Testis (tissue), 3 donors: ENCODE data around the gene CRLF2. TPM values are rescaled to one million over a fixed set of nuclear protein-coding genes. Genes with fewer than 3 reads are reported as not detected.
"Not testable (repeated sequence)": the region's sequence is repeated elsewhere in the genome, so short reads cannot be mapped to it uniquely, and the experiment has no call there.

ENCODE experiments used
- DNase-seq: peaks from one replicate; pipeline ENCODE4 v3.0.0-alpha.2; 2019
- H3K27ac ChIP-seq, 2 donors: fragments of 200-600 bp; sonication (generic); one replicate each; pipeline ENCODE4 v1.5.1; 2019
- H3K27me3 ChIP-seq: fragments of 200-600 bp; sonication (generic); one replicate; pipeline ENCODE4 v1.5.1; 2019
- H3K36me3 ChIP-seq: fragments of 200-600 bp; sonication (generic); one replicate; pipeline ENCODE4 v1.5.1; 2017; ENCODE audit warnings: low read depth; ENCODE audit errors: missing control alignments
- H3K4me1 ChIP-seq: fragments of 200-600 bp; sonication (generic); one replicate; pipeline ENCODE4 v1.5.1; 2019
- H3K4me3 ChIP-seq, 2 donors: fragments of 200-600 bp; sonication (generic); one replicate each; pipeline ENCODE4 v1.5.1; 2017 to 2019
- H3K9me3 ChIP-seq: fragments of 200-600 bp; sonication (generic); one replicate; pipeline ENCODE4 v1.5.1; 2017
- CTCF ChIP-seq, 3 experiments: fragments of 450-650 bp in 2 of 3; fragments of 200-600 bp in 1 of 3; sonication (generic) in 1 of 3; IDR thresholded peaks; one replicate each; pipeline ENCODE4 v1.5.1; 2016 to 2019; ENCODE audit warnings: antibody characterized with exemption in 3 of 3, mild to moderate bottlenecking in 2 of 3, moderate library complexity in 1 of 3
- POLR2A ChIP-seq: fragments of 450-650 bp; IDR thresholded peaks from one replicate; pipeline ENCODE4 v1.6.1; 2017; ENCODE audit warnings: antibody characterized with exemption, mild to moderate bottlenecking, moderate library complexity
- WGBS, 2 donors: methylation state at CpG; one replicate each; pipeline ENCODE4 v1.1.5; 2018; 5-methylcytosine and 5-hydroxymethylcytosine counted together
- intact Hi-C: fragments of 100-400 bp; cut with DNase I; formaldehyde crosslinking; loops from one replicate; pipeline ENCODE4 v1.15.1; 2023; ENCODE audit warnings: low total_unique reads
- polyA plus RNA-seq: library from polyadenylated mRNA; stranded (reverse); fragments of 350-450 nt; fragmentation: Illumina TruSeq; extraction: RNeasy Lipid Tissue Mini Kit (QIAGEN cat#74804); gene quantifications from one replicate; pipeline ENCODE4 v1.2.3, GENCODE V29; 2014; ENCODE audit warnings: low read depth, low replicate concordance; ENCODE audit not compliant: insufficient read depth
- total RNA-seq, 2 donors: library from RNA; depleted of rRNA; stranded (reverse); fragments of >200 nt; gene quantifications; one replicate each; pipeline ENCODE4 v1.2.3, GENCODE V29; 2016

The CRLF2 gene
- total and polyA plus RNA-seq, 3 donors from 2014 or later: 0.37 to 0.47 TPM; not detected in 1

GRCh38 chrX:1173435-1173834, 39.0 kb downstream of the CRLF2 start:
- H3K36me3 ChIP-seq, H3K27me3 ChIP-seq, H3K9me3 ChIP-seq, intact Hi-C loops, DNase-seq, H3K4me1 ChIP-seq, H3K27ac ChIP-seq, H3K4me3 ChIP-seq: not testable (repeated sequence)
- WGBS, 2 donors: 46 to 66% methylated on average over 22 of the region's 22 CpGs

DNA sequence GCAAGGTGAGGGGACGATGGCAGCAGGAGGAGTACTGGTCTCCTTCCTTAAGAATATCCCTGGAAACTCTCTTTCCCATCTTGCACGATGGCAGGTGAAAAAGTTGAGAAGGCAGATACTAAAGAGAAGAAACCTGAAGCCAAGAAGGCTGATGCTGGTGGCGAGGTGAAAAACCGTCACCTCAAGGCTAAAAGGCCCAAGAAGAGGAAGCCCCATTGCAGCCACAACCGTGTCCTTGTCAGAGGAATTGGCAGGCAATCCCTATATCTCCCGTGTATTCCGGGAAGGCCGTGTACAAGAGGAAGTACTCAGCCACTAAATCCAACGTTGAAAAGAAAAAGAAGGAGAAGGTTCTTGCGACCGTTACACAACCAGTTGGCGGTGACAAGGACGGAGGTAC, 40.0 kb downstream of the CRLF2 start:
- intact Hi-C loops: no loop called here
- Histone ChIP-seq H3K27ac (no peak overlapping the region), H3K4me3 (no peak overlapping the region), H3K27me3 (peaks cover 4% of the 10 kb centered on the region), H3K4me1 (no peaks in the 10 kb centered on the region), H3K9me3 (no peaks in the 10 kb centered on the region), H3K36me3 (no peaks in the 10 kb centered on the region)
- 47 to 57% methylated on average over 13 of the region's 13 CpGs for WGBS, 2 donors
- DNase-seq: no peak
- TF ChIP-seq CTCF (IDR thresholded peaks at IDR 0.05) (no peak), POLR2A (no peak)

DNA sequence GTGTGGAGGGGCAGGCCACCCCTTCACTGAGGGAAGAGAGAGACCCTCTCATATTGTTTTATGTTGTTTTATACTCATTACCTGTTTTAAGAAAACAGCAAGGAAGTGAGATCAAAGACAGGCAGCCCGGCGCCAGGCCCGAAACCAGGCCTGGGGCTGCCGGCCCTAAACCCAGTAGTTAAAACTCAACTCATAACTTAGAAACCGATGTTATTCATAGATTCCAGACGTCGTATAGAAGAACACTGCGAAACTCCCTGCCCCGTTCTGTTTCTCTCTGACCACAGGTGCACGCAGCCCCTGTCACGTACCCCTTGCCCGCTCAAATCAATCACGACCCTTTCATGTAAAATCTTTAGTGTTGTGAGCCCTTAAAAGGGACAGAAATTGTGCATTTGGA, 40.5 kb downstream of the CRLF2 start:
- H3K9me3 ChIP-seq, H3K27ac ChIP-seq, DNase-seq, H3K36me3 ChIP-seq, H3K4me1 ChIP-seq, H3K27me3 ChIP-seq, intact Hi-C loops, H3K4me3 ChIP-seq: not testable (repeated sequence)
- 66 to 71% methylated on average over 13 of the region's 13 CpGs for WGBS, 2 donors

DNA sequence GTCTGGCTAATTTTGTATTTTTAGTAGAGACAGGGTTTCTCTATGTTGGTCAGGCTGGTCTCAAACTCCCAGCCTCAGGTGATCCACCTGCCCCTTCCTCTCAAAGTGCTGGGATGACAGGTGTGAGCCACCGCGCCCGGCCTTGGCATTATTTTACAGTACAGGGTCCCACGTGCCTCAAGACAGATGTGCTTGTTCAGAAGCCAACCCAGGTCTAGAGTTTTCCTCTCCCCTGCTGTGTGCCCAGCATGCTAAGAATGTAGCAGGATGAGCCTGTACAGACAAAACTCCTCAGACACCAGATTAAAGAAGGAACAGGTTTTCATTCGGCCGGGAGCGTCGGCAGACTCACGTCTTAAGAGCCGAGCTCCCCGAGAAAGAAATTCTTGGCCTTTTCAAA, 42.2 kb downstream of the CRLF2 start:
- WGBS, 2 donors: 49 to 50% methylated on average over 11 of the region's 11 CpGs
- H3K4me3 ChIP-seq: no peak overlapping the region
- no peak for DNase-seq

DNA sequence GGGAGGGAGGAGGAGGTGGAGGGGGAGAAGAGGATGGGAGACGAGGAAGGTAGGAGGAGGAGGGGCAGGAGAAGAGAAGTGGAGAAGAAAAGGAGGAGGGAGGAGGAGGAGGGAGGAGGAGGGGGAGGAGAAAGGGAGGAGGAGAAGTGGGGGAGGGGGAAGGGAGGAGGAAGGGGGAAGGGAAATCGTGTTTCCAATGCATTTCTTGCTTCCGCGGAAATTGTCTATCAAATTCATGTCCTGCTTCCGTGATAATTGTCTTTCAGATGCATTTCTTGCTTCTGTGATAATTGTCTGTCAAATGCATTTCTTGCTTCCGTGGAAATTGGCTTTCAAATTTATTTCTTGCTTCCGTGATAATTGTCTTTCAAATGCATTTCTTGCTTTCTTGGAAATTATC, 43.3 kb downstream of the CRLF2 start:
- DNase-seq: no peak

More for the DNA sequence above, 42.2 kb downstream of the CRLF2 start:
- intact Hi-C loops: no loop called here
- TF ChIP-seq CTCF (IDR thresholded peaks at IDR 0.05): no peak
- no peak for TF ChIP-seq POLR2A
- Histone ChIP-seq H3K27me3 (peaks cover 4% of the 10 kb centered on the region), H3K27ac (no peak overlapping the region), H3K4me1 (no peaks in the 10 kb centered on the region), H3K36me3 (no peaks in the 10 kb centered on the region), H3K9me3 (no peaks in the 10 kb centered on the region)

More for the DNA sequence above, 43.3 kb downstream of the CRLF2 start:
- WGBS, 2 donors: 68 to 69% methylated on average over 7 of the region's 7 CpGs
- no peak overlapping the region for H3K27ac ChIP-seq
- peaks cover 4% of the 10 kb centered on the region for H3K27me3 ChIP-seq
- no peaks in the 10 kb centered on the region for H3K4me1 ChIP-seq
- no peak overlapping the region for H3K4me3 ChIP-seq
- intact Hi-C loops: no loop called here
- H3K36me3 ChIP-seq: no peaks in the 10 kb centered on the region
- TF ChIP-seq CTCF (IDR thresholded peaks at IDR 0.05) (no peak), POLR2A (no peak)
- no peaks in the 10 kb centered on the region for H3K9me3 ChIP-seq
